T-cell (primary cell): ENCODE measurements around the gene STIM1. TPM values are rescaled to one million over a fixed set of nuclear protein-coding genes. Genes with fewer than 3 reads are reported as not detected.

Source experiments
- ATAC-seq, 4 experiments: fragments of 200-7000 bp in 3 of 4; fragments of 150-1000 bp in 1 of 4; cut with Tn5 transposase; replicated peaks in 1 of 4; 1 replicate in 3 of 4; 2 replicates in 1 of 4; pipeline ENCODE4 v1.10.0; 2021; ENCODE audit warnings: moderate library complexity in 3 of 4, mild to moderate bottlenecking in 2 of 4, moderate number of reproducible peaks in 1 of 4
- CTCF ChIA-PET, 2 donors: fragments of 300-600 bp; sonication (Branson Sonifier 250); formaldehyde crosslinking; loops; one replicate each; lab custom pipeline; 2022; ENCODE audit warnings: antibody characterized with exemption in 2 of 2; lab: Charles Lee
- POLR2A ChIA-PET, 2 donors: fragments of 300-600 bp; sonication (Branson Sonifier 250); formaldehyde crosslinking; loops; one replicate each; lab custom pipeline; 2022; ENCODE audit warnings: antibody characterized with exemption in 2 of 2; lab: Charles Lee
- DNase-seq, 35 experiments: peaks; one replicate each; pipeline versions ENCODE4 v3.0.0 to v3.0.0-alpha.2; 2013 to 2023
- H3K27ac ChIP-seq: one replicate; pipeline ENCODE4 v1.5.1; 2013; ENCODE audit warnings: low read length
- H3K27me3 ChIP-seq, 2 experiments: replicated peaks in 1 of 2; 1 replicate in 1 of 2; 2 replicates in 1 of 2; pipeline versions ENCODE4 v1.6.1 to v1.7.0; 2013; ENCODE audit warnings: low read length in 1 of 2, mixed read lengths in 1 of 2; ENCODE audit not compliant: control insufficient read depth in 2 of 2, insufficient read depth in 2 of 2; ENCODE audit errors: extremely low read depth in 1 of 2
- H3K36me3 ChIP-seq, 2 donors: 1 replicate in 1 of 2; 2 replicates in 1 of 2; pipeline versions ENCODE4 v1.6.1 to v1.7.0; 2013; ENCODE audit warnings: low read length in 1 of 2; ENCODE audit not compliant: control insufficient read depth in 2 of 2, insufficient read depth in 1 of 2; ENCODE audit errors: extremely low read depth in 1 of 2
- H3K4me1 ChIP-seq, 2 experiments: 1 replicate in 1 of 2; 2 replicates in 1 of 2; pipeline versions ENCODE4 v1.6.1 to v1.7.0; 2013; ENCODE audit warnings: low read length in 2 of 2, mixed read lengths in 1 of 2; ENCODE audit not compliant: insufficient read depth in 2 of 2, control insufficient read depth in 1 of 2; ENCODE audit errors: extremely low read depth in 1 of 2
- H3K4me3 ChIP-seq, 2 donors: 1 replicate in 1 of 2; 2 replicates in 1 of 2; pipeline versions ENCODE4 v1.5.1 to v1.7.0; 2013; ENCODE audit warnings: mild to moderate bottlenecking in 2 of 2, low read length in 1 of 2, moderate library complexity in 1 of 2; ENCODE audit not compliant: control insufficient read depth in 1 of 2; ENCODE audit errors: extremely low read depth in 1 of 2
- H3K9me3 ChIP-seq: 2 replicates; pipeline ENCODE4 v1.7.0; 2013
- H3K27ac Mint-ChIP-seq, 2 donors: one replicate each; pipeline ENCODE4 v1.8.0; 2020 to 2021; ENCODE audit warnings: mild to moderate bottlenecking in 2 of 2, mixed read lengths in 2 of 2
- H3K27me3 Mint-ChIP-seq, 2 donors: one replicate each; pipeline ENCODE4 v1.8.0; 2021 to 2022; ENCODE audit warnings: mixed read lengths in 2 of 2
- H3K36me3 Mint-ChIP-seq: one replicate; pipeline ENCODE4 v1.8.0; 2021; ENCODE audit warnings: mixed read lengths
- H3K4me1 Mint-ChIP-seq, 3 donors: one replicate each; pipeline ENCODE4 v1.8.0; 2020 to 2022; ENCODE audit warnings: mixed read lengths in 3 of 3, mild to moderate bottlenecking in 1 of 3
- H3K4me3 Mint-ChIP-seq, 3 donors: one replicate each; pipeline ENCODE4 v1.8.0; 2020 to 2022; ENCODE audit warnings: mild to moderate bottlenecking in 3 of 3, mixed read lengths in 3 of 3, moderate library complexity in 3 of 3
- H3K9me3 Mint-ChIP-seq, 3 donors: one replicate each; pipeline ENCODE4 v1.8.0; 2020 to 2022; ENCODE audit warnings: mixed read lengths in 3 of 3
- WGBS: methylation state at CpG from one replicate; pipeline ENCODE4 v1.1.5; 2013; ENCODE audit warnings: missing lambda C conversion rate; ENCODE audit not compliant: insufficient coverage; 5-methylcytosine and 5-hydroxymethylcytosine counted together
- total RNA-seq, 35 experiments: library from RNA in 6 of 35; stranded (reverse) in 6 of 35; fragments of 120-200 nt in 1 of 35; gene quantifications; one replicate each; pipeline versions ENCODE4 v1.2.1 to v1.2.4 and lab custom pipeline; 2013 to 2026

Gene STIM1
- total RNA-seq, 5 donors from 2014 or later (not counting 1 experiment from before 2014, with no cell fraction given), result 87.6 to 139 (median 94.5) TPM

DNA sequence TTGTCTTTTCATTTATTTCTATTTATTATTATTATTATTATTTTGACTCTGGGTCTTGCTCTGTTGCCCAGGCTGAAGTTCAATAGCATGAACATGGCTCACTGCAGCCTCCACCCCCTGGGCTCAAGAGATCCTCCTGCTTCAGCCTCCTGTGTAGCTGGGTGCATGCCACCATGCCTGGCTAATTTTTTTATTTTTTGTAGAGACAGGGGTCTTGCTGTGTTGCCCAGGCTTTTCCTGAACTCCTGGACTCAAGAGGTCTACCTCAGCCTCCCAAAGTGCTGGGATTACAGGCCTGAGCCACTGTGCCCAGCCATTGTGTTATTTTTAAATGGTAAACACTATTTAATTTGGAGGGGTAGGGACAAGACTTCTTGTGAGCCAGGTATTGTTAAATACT is 215.9 kb downstream of the STIM1 start:
- H3K4me1 Mint-ChIP-seq, result peaks cover 60 to 69% (median 61%) of the 10 kb centered on the region in 3 donors
- ATAC-seq (no peak), DNase-seq (no peak)
- no peaks in the 10 kb centered on the region for H3K27me3 ChIP-seq
- no peaks in the 10 kb centered on the region for H3K9me3 Mint-ChIP-seq
- peak overlapping the region; percentile 1 for H3K27ac ChIP-seq
- H3K27me3 Mint-ChIP-seq, result no peaks in the 10 kb centered on the region
- H3K4me3 Mint-ChIP-seq, result no peak overlapping the region
- peaks cover 15 to 30% of the 10 kb centered on the region in 2 experiments for H3K4me1 ChIP-seq
- no peak overlapping the region for H3K4me3 ChIP-seq
- H3K27ac Mint-ChIP-seq, result peak overlapping the region; percentile 80 to 90
- no peaks in the 10 kb centered on the region for H3K9me3 ChIP-seq
- CTCF ChIA-PET, result interaction anchor here (0.9 to 5.4 kb wide), 14 partner anchors 7 to 246 kb away, joined by 3 to 182 read pairs (median 10); partner anchors contain the start of gene STIM1 (in 1 of the 2)
- peaks cover 9 to 41% of the 10 kb centered on the region in 2 donors for H3K36me3 ChIP-seq
- H3K36me3 Mint-ChIP-seq, result peaks cover 30% of the 10 kb centered on the region
- POLR2A ChIA-PET, result interaction anchor here in 1 of 2 donors (0.6 to 1.1 kb wide), 2 partner anchors 10 to 221 kb away, joined by 4 to 5 read pairs; no protein-coding TSS in a partner anchor

DNA sequence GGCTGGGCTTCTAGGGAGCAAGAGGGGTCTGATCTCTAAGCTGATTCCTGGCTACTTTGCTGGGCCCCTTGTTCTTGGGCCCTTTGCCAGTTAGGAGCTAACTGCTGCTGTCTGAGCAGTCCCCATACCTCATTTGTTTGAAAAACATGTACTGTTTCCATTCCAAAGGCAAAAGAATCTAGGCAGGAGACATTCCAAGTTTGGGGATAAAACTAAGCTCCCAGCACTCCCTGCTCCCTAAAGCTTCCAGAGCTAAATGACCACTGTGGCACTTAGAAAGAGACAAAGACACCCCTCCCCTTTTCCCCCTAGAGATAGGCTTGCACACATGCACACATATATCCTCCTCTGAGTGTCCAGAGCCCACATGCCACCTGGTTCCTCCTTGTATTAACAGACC is 216.4 kb downstream of the STIM1 start:
- no peaks in the 10 kb centered on the region for H3K27me3 ChIP-seq
- peak overlapping the region; percentile 80 to 90 for H3K27ac Mint-ChIP-seq
- peaks cover 19 to 26% of the 10 kb centered on the region in 2 experiments for H3K4me1 ChIP-seq
- DNase-seq (no peak), ATAC-seq (no peak)
- H3K36me3 Mint-ChIP-seq, result peaks cover 30% of the 10 kb centered on the region
- no peaks in the 10 kb centered on the region for H3K27me3 Mint-ChIP-seq
- ChIA-PET CTCF (interaction anchor here (0.6 to 5.4 kb wide), 37 partner anchors 8 to 291 kb away, joined by 3 to 182 read pairs (median 6); partner anchors contain the start of genes PGAP2 (in 1 of the 2), RHOG (in 1 of the 2) and STIM1 (in 1 of the 2)), POLR2A (interaction anchor here (0.6 to 1.5 kb wide), 5 partner anchors 11 to 221 kb away, joined by 4 to 21 read pairs (median 5); partner anchors contain the start of gene STIM1 (in 1 of the 2))
- H3K4me3 Mint-ChIP-seq, result no peak overlapping the region
- peaks cover 60 to 69% (median 61%) of the 10 kb centered on the region in 3 donors for H3K4me1 Mint-ChIP-seq
- H3K9me3 Mint-ChIP-seq, result no peaks in the 10 kb centered on the region
- peak overlapping the region; percentile 44 for H3K27ac ChIP-seq
- no peak overlapping the region for H3K4me3 ChIP-seq
- peaks cover 9 to 41% of the 10 kb centered on the region in 2 donors for H3K36me3 ChIP-seq
- no peaks in the 10 kb centered on the region for H3K9me3 ChIP-seq

DNA sequence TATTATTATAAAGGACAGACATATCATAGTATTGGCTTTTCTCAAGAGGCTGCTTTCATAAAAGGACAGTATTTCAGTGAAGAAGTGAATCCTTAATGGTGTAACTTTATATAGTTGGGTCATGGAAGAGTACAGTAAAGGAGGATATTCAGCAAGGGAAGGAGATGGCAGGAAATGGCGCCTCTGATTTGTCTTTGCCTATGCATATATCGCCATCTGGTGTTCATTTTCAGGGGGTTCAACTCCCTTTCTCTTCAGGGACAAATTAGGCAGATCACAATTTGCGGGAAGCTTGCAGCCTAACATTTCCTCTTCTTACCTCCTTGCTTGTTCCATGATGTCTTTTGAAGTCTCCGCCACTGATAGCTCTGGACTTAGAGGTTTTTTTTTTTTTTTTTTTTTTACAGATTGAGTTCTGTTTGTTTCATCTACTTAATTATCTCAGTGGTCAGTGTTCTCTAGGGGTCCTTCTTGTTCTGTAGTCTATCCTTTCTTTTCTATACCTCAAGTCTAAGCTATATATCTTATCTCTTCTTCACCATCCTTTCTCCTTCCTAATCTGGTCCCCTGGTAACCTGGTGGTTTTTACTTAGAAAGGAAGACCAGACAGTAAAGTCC is 217.3 kb downstream of the STIM1 start:
- H3K9me3 ChIP-seq, result no peaks in the 10 kb centered on the region
- peaks cover 9 to 41% of the 10 kb centered on the region in 2 donors for H3K36me3 ChIP-seq
- Mint-ChIP-seq H3K36me3 (peaks cover 28% of the 10 kb centered on the region), H3K9me3 (no peaks in the 10 kb centered on the region), H3K4me3 (no peak overlapping the region), H3K4me1 (peaks cover 55 to 67% (median 56%) of the 10 kb centered on the region in 3 donors), H3K27ac (peak overlapping the region; percentile 80 to 90), H3K27me3 (no peaks in the 10 kb centered on the region)
- ATAC-seq (peak; percentile 79 to 83 (median 80)), DNase-seq (peak in 29 of 35 experiments; percentile 22 to 87 (median 40))
- no peaks in the 10 kb centered on the region for H3K27me3 ChIP-seq
- CTCF ChIA-PET, result interaction anchor here (0.5 to 5.4 kb wide), 61 partner anchors 8 to 358 kb away, joined by 3 to 182 read pairs (median 5); partner anchors contain the start of genes PGAP2 (in 2 of the 2), RHOG (in 1 of the 2) and STIM1 (in 1 of the 2)
- no peak overlapping the region for H3K4me3 ChIP-seq
- POLR2A ChIA-PET, result interaction anchor here (0.6 to 1.5 kb wide), 14 partner anchors 12 to 378 kb away, joined by 3 to 21 read pairs (median 4); partner anchors contain the start of gene STIM1 (in 2 of the 2)
- peak overlapping the region; percentile 44 for H3K27ac ChIP-seq
- WGBS, result 0% methylated on average over 1 of the region's 4 CpGs
- peaks cover 17 to 20% of the 10 kb centered on the region in 2 experiments for H3K4me1 ChIP-seq

DNA sequence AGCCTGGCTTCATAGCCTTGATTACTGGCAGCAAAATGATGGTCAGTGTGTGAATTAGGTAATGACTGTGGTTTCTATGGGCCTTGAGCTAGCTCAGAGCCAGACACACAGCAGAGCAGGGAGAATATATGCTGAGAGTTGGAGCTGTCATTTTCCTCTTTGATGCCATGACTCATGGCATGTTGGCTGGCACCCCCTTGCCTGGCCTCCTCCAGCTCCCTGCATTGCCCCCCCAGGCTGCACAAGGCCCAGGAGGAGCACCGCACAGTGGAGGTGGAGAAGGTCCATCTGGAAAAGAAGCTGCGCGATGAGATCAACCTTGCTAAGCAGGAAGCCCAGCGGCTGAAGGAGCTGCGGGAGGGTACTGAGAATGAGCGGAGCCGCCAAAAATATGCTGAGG is 218.8 kb downstream of the STIM1 start:
- no peak overlapping the region for H3K4me3 ChIP-seq
- Mint-ChIP-seq H3K27me3 (no peaks in the 10 kb centered on the region), H3K4me3 (no peak overlapping the region), H3K36me3 (peaks cover 26% of the 10 kb centered on the region), H3K9me3 (no peaks in the 10 kb centered on the region), H3K4me1 (peaks cover 45 to 54% (median 47%) of the 10 kb centered on the region in 3 donors), H3K27ac (no peak overlapping the region)
- no peak for DNase-seq
- peaks cover 7 to 16% of the 10 kb centered on the region in 2 experiments for H3K4me1 ChIP-seq
- ATAC-seq, result no peak
- 100% methylated on average over 7 of the region's 7 CpGs for WGBS
- H3K9me3 ChIP-seq, result no peaks in the 10 kb centered on the region
- no peak overlapping the region for H3K27ac ChIP-seq
- H3K27me3 ChIP-seq, result no peaks in the 10 kb centered on the region
- ChIA-PET POLR2A (no interaction called here), CTCF (interaction anchor here (0.6 to 5.4 kb wide), 13 partner anchors 10 to 290 kb away, joined by 3 to 182 read pairs (median 12); partner anchors contain the start of genes PGAP2 (in 1 of the 2), RHOG (in 1 of the 2) and STIM1 (in 1 of the 2))
- H3K36me3 ChIP-seq, result peaks cover 9 to 41% of the 10 kb centered on the region in 2 donors

- ChIA-PET CTCF (no interaction called here), POLR2A (interaction anchor here (0.5 to 0.6 kb wide), 2 partner anchors 11 to 204 kb away, joined by 3 to 4 read pairs; no protein-coding TSS in a partner anchor)
- Mint-ChIP-seq H3K36me3 (peaks cover 24% of the 10 kb centered on the region), H3K9me3 (no peaks in the 10 kb centered on the region), H3K4me3 (no peak overlapping the region), H3K27me3 (no peaks in the 10 kb centered on the region), H3K27ac (peak overlapping the region; percentile 39 to 44), H3K4me1 (peaks cover 31 to 47% (median 33%) of the 10 kb centered on the region in 3 donors)
- DNase-seq (no peak), ATAC-seq (no peak)
- Histone ChIP-seq H3K4me1 (peaks cover 7 to 9% of the 10 kb centered on the region in 2 experiments), H3K27me3 (no peaks in the 10 kb centered on the region), H3K4me3 (no peak overlapping the region), H3K36me3 (peaks cover 5 to 40% of the 10 kb centered on the region in 2 donors), H3K27ac (no peak overlapping the region), H3K9me3 (no peaks in the 10 kb centered on the region)
- WGBS, result no CpG with 5 or more reads among the region's 1 CpG
Measured at GRCh38 chr11:4076774-4077173, 221.3 kb downstream of the STIM1 start.

GRCh38 chr11:4083198-4083597 is 227.7 kb downstream of the STIM1 start:
- Mint-ChIP-seq H3K9me3 (no peaks in the 10 kb centered on the region), H3K4me3 (no peak overlapping the region), H3K27ac (peak overlapping the region; percentile 32 to 62), H3K27me3 (no peaks in the 10 kb centered on the region), H3K4me1 (peaks cover 18 to 29% (median 23%) of the 10 kb centered on the region in 3 donors), H3K36me3 (peaks cover 54% of the 10 kb centered on the region)
- Histone ChIP-seq H3K27me3 (no peaks in the 10 kb centered on the region), H3K36me3 (peaks cover 11 to 71% of the 10 kb centered on the region in 2 donors), H3K9me3 (no peaks in the 10 kb centered on the region), H3K4me3 (no peak overlapping the region), H3K4me1 (peaks cover 0 to 15% of the 10 kb centered on the region in 2 experiments), H3K27ac (no peak overlapping the region)
- DNase-seq (no peak), ATAC-seq (no peak)
- WGBS, result 95% methylated on average over 5 of the region's 9 CpGs
- POLR2A ChIA-PET, result no interaction called here
- CTCF ChIA-PET, result interaction anchor here (0.7 to 1.8 kb wide), 2 partner anchors 10 to 11 kb away, joined by 3 to 7 read pairs; no protein-coding TSS in a partner anchor
